IMR-90 (cell line): ENCODE results near the gene NUP93. TPM values are rescaled to one million over a fixed set of nuclear protein-coding genes. Genes with fewer than 3 reads are reported as not detected.

ENCODE experiments used
- ATAC-seq: fragments of 200-7000 bp; cut with Tn5 transposase; 2 replicates; pipeline ENCODE4 v1.9.1; 2020; ENCODE audit warnings: low read depth, mild to moderate bottlenecking, moderate library complexity
- BruUV-seq: library from RNA; stranded (reverse); fragments of 400-500 nt; replicated peaks from 2 replicates; lab custom pipeline; 2021; lab: Mats Ljungman, UMichigan
- CTCF ChIA-PET: fragments of 300-600 bp; formaldehyde crosslinking; extraction: SDS; loops from one replicate; lab custom pipeline; 2021; ENCODE audit warnings: antibody characterized with exemption; lab: Yijun Ruan, JAX
- POLR2A ChIA-PET: fragments of 300-600 bp; sonication (Branson Sonifier 250); formaldehyde crosslinking; loops from one replicate; lab custom pipeline; 2022; ENCODE audit warnings: antibody characterized with exemption; ENCODE audit not compliant: unreplicated experiment; lab: Charles Lee
- DNase-seq: peaks from one replicate; pipeline ENCODE4 v3.0.0; 2013
- H2AFZ ChIP-seq: replicated peaks from 2 replicates; pipeline ENCODE3; 2013; ENCODE audit warnings: low read length, mild to moderate bottlenecking; ENCODE audit not compliant: poor library complexity
- H2AK5ac ChIP-seq: 2 replicates; pipeline ENCODE4 v1.6.1; 2013; ENCODE audit warnings: low read depth, low read length, inconsistent platforms
- H2AK9ac ChIP-seq: replicated peaks from 2 replicates; pipeline ENCODE3; 2013; ENCODE audit warnings: mild to moderate bottlenecking, low read depth, low read length, moderate library complexity; ENCODE audit not compliant: poor library complexity
- H2BK120ac ChIP-seq: 2 replicates; pipeline ENCODE4 v1.6.1; 2013; ENCODE audit warnings: low read depth, low read length, inconsistent platforms
- H2BK15ac ChIP-seq: 3 replicates; pipeline ENCODE4 v1.6.1; 2013; ENCODE audit warnings: low read depth, low read length, inconsistent platforms
- H2BK20ac ChIP-seq: 2 replicates; pipeline ENCODE4 v1.6.1; 2013; ENCODE audit warnings: low read depth, mild to moderate bottlenecking, inconsistent platforms, low read length, moderate library complexity
- H2BK5ac ChIP-seq: 2 replicates; pipeline ENCODE4 v1.6.1; 2013; ENCODE audit warnings: mild to moderate bottlenecking, low read depth, low read length, inconsistent platforms; ENCODE audit not compliant: poor library complexity, severe bottlenecking
- H3K14ac ChIP-seq: replicated peaks from 2 replicates; pipeline ENCODE4 v1.6.1; 2013; ENCODE audit warnings: low read depth, low read length, inconsistent platforms
- H3K18ac ChIP-seq: 2 replicates; pipeline ENCODE4 v1.6.1; 2013; ENCODE audit warnings: low read depth, low read length, control low read depth
- H3K23ac ChIP-seq: 2 replicates; pipeline ENCODE4 v1.6.1; 2013; ENCODE audit warnings: low read depth, low read length, inconsistent platforms
- H3K27ac ChIP-seq: 2 replicates; pipeline ENCODE4 v1.5.1; 2013; ENCODE audit warnings: mild to moderate bottlenecking, control low read depth, low read length; ENCODE audit not compliant: insufficient read depth
- H3K27me3 ChIP-seq: 2 replicates; pipeline ENCODE4 v1.6.1; 2013; ENCODE audit warnings: low read length; ENCODE audit not compliant: control insufficient read depth, insufficient read depth
- H3K36me3 ChIP-seq: 2 replicates; pipeline ENCODE4 v1.6.1; 2013; ENCODE audit warnings: low read length, mixed read lengths; ENCODE audit not compliant: control insufficient read depth, insufficient read depth
- H3K4ac ChIP-seq: 2 replicates; pipeline ENCODE4 v1.6.1; 2013; ENCODE audit warnings: low read depth, low read length, inconsistent platforms
- H3K4me1 ChIP-seq: 2 replicates; pipeline ENCODE4 v1.6.1; 2013; ENCODE audit warnings: low read length, mixed read lengths; ENCODE audit not compliant: control insufficient read depth, insufficient read depth
- H3K4me2 ChIP-seq: 2 replicates; pipeline ENCODE4 v1.6.1; 2013; ENCODE audit warnings: low read depth, mild to moderate bottlenecking, control low read depth, low read length, moderate library complexity
- H3K4me3 ChIP-seq: 2 replicates; pipeline ENCODE4 v1.5.1; 2013; ENCODE audit warnings: low read depth, mild to moderate bottlenecking, control low read depth, low read length, moderate library complexity; ENCODE audit not compliant: insufficient read depth
- H3K56ac ChIP-seq: 2 replicates; pipeline ENCODE4 v1.6.1; 2013; ENCODE audit warnings: low read length, inconsistent platforms; ENCODE audit not compliant: insufficient read depth; ENCODE audit errors: extremely low read depth
- H3K79me1 ChIP-seq, 2 experiments: 2 replicates each; pipeline ENCODE4 v1.6.1; 2013; ENCODE audit warnings: low read length in 2 of 2, inconsistent platforms in 1 of 2, low read depth in 1 of 2
- H3K9ac ChIP-seq: 2 replicates; pipeline ENCODE4 v1.6.1; 2013; ENCODE audit warnings: low read depth, low read length, control low read depth
- H3K9me1 ChIP-seq: 2 replicates; pipeline ENCODE4 v1.6.1; 2013; ENCODE audit warnings: low read length, inconsistent platforms; ENCODE audit not compliant: insufficient read depth
- H3K9me3 ChIP-seq: 2 replicates; pipeline ENCODE4 v1.6.1; 2013; ENCODE audit warnings: low read length; ENCODE audit not compliant: control insufficient read depth, insufficient read depth
- H4K20me1 ChIP-seq: 2 replicates; pipeline ENCODE4 v1.6.1; 2013; ENCODE audit warnings: low read length, inconsistent platforms; ENCODE audit not compliant: insufficient read depth
- H4K5ac ChIP-seq: 2 replicates; pipeline ENCODE4 v1.6.1; 2013; ENCODE audit warnings: mild to moderate bottlenecking, low read depth, low read length, control low read depth
- H4K8ac ChIP-seq, 2 experiments: 2 replicates each; pipeline ENCODE4 v1.6.1; 2013; ENCODE audit warnings: low read depth in 2 of 2, low read length in 2 of 2, control low read depth in 1 of 2, inconsistent platforms in 1 of 2
- H4K91ac ChIP-seq: 2 replicates; pipeline ENCODE4 v1.6.1; 2013; ENCODE audit warnings: low read depth, low read length, inconsistent platforms; ENCODE audit not compliant: insufficient read depth
- BHLHE40 ChIP-seq: fragments of 150-350 bp; IDR thresholded peaks from 2 replicates; pipeline ENCODE4 v1.6.1; 2016; ENCODE audit warnings: mild to moderate bottlenecking, low read depth, low read length
- CEBPB ChIP-seq: IDR thresholded peaks from 2 replicates; pipeline ENCODE4 v1.6.1; 2012; ENCODE audit warnings: low read depth, low read length, improper control_type of control experiment
- CHD1 ChIP-seq: IDR thresholded peaks from 2 replicates; pipeline ENCODE4 v1.6.1; 2012; ENCODE audit warnings: low read depth, low read length, improper control_type of control experiment
- ELK1 ChIP-seq: fragments of 150-350 bp; IDR thresholded peaks from 2 replicates; pipeline ENCODE4 v1.6.1; 2016; ENCODE audit warnings: low read depth, mild to moderate bottlenecking, low read length, moderate library complexity, borderline replicate concordance
- FOS ChIP-seq: fragments of 150-350 bp; IDR thresholded peaks from 2 replicates; pipeline ENCODE4 v1.6.1; 2016; ENCODE audit warnings: low read depth, low read length
- MAFK ChIP-seq: IDR thresholded peaks from 2 replicates; pipeline ENCODE4 v1.6.1; 2012; ENCODE audit warnings: low read depth, low read length, improper control_type of control experiment
- MAZ ChIP-seq: IDR thresholded peaks from 2 replicates; pipeline ENCODE4 v1.6.1; 2012; ENCODE audit warnings: low read depth, mild to moderate bottlenecking, low read length, improper control_type of control experiment, moderate library complexity, borderline replicate concordance
- MXI1 ChIP-seq: IDR thresholded peaks from 2 replicates; pipeline ENCODE4 v1.6.1; 2012; ENCODE audit warnings: low read depth, mild to moderate bottlenecking, low read length, moderate library complexity, borderline replicate concordance
- RAD21 ChIP-seq: IDR thresholded peaks from 2 replicates; pipeline ENCODE4 v1.6.1; 2012; ENCODE audit warnings: low read length, improper control_type of control experiment
- RCOR1 ChIP-seq: IDR thresholded peaks from 2 replicates; pipeline ENCODE4 v1.6.1; 2012; ENCODE audit warnings: mild to moderate bottlenecking, low read length, improper control_type of control experiment; ENCODE audit not compliant: insufficient replicate concordance
- RFX5 ChIP-seq: IDR thresholded peaks from 2 replicates; pipeline ENCODE4 v1.8.0; 2012; ENCODE audit warnings: low read depth, mild to moderate bottlenecking, low read length, moderate library complexity
- SMC3 ChIP-seq: fragments of 150-350 bp; IDR thresholded peaks from 2 replicates; pipeline ENCODE4 v1.6.1; 2016; ENCODE audit warnings: low read depth, mild to moderate bottlenecking, antibody characterized with exemption, low read length, moderate library complexity
- USF2 ChIP-seq: fragments of 150-350 bp; IDR thresholded peaks from 2 replicates; pipeline ENCODE4 v1.6.1; 2017; ENCODE audit warnings: mild to moderate bottlenecking, antibody characterized with exemption, low read length, low read depth
- WGBS, 2 experiments: methylation state at CpG; one replicate each; pipeline versions ENCODE4 v1.1.5 to v1.1.7; 2013; ENCODE audit warnings: missing lambda C conversion rate in 2 of 2; ENCODE audit not compliant: insufficient read length in 1 of 2; ENCODE audit errors: extremely low coverage in 2 of 2; 5-methylcytosine and 5-hydroxymethylcytosine counted together
- dilution Hi-C: fragments of 300-500 bp; cut with HindIII; formaldehyde crosslinking; loops from one replicate; pipeline ENCODE4 v1.14.3; 2018; ENCODE audit warnings: low sequenced_read_pairs; ENCODE audit not compliant: unreplicated experiment
- in situ Hi-C: fragments of 300-500 bp; cut with MboI; formaldehyde crosslinking; loops from 3 replicates; pipeline ENCODE4 v1.14.3; 2019; ENCODE audit warnings: low sequenced_read_pairs, inconsistent platforms, mixed read lengths
- intact Hi-C: fragments of 100-400 bp; cut with micrococcal nuclease; formaldehyde crosslinking; loops from 2 replicates; pipeline ENCODE4 v1.10.0; 2022
- polyA plus RNA-seq, 3 experiments: library from polyadenylated mRNA; depleted of rRNA; stranded (reverse); fragments of >200 nt; gene quantifications; 2 replicates each; pipeline ENCODE4 v1.2.3, GENCODE V29; 2012; ENCODE audit warnings: low replicate concordance in 1 of 3
- total RNA-seq: library from RNA; depleted of rRNA; stranded (reverse); fragments of >200 nt; gene quantifications from 2 replicates; pipeline ENCODE4 v1.2.3, GENCODE V29; 2012

The NUP93 gene
- total and polyA plus RNA-seq, 2 of the 4 experiments (the other 2 are of a cell fraction): 54.6 to 72.6 TPM

- in situ Hi-C loops (loop anchor here (5.0 to 25.0 kb wide), 2 partner anchors 124 to 764 kb away; no protein-coding TSS in a partner anchor), dilution Hi-C loops (no loop called here)
- ATAC-seq: no peak
Observed at GRCh38 chr16:56701534-56701933, 28.4 kb upstream of the NUP93 start.

More at GRCh38 chr16:56701534-56701933, 28.4 kb upstream of the NUP93 start:
- intact Hi-C loops: loop anchor here (5.0 kb wide), 2 partner anchors 249 to 759 kb away; partner anchors contain the start of genes NUDT21 and OGFOD1
- Histone ChIP-seq H3K23ac (no peak overlapping the region), H4K5ac (0 out of 2 replicates have a peak overlapping the region, but pooled peaks have one; percentile 17), H3K14ac (no peak overlapping the region), H3K4me3 (no peak overlapping the region), H4K91ac (peak overlapping the region; percentile 49), H2AK5ac (peak overlapping the region; percentile 48; the same call in 1 of the 2 replicates), H3K56ac (no peak overlapping the region), H4K20me1 (no peaks in the 10 kb centered on the region), H3K4me1 (no peaks in the 10 kb centered on the region), H3K9me1 (no peaks in the 10 kb centered on the region; the same call in 1 of the 2 replicates), H3K9ac (no peak overlapping the region), H2BK15ac (0 out of 3 replicates have a peak overlapping the region, but pooled peaks have one; percentile 15), H2BK120ac (peak overlapping the region; percentile 11; the same call in 1 of the 2 replicates), H3K79me1 (no peaks in the 10 kb centered on the region), H4K8ac (peak overlapping the region in 1 of 2 experiments; percentile 53; a peak in 1 of 4 replicates), H3K36me3 (no peaks in the 10 kb centered on the region), H3K9me3 (peaks cover 5% of the 10 kb centered on the region), H3K27ac (no peak overlapping the region), H2AFZ (peak overlapping the region; percentile 69), H3K18ac (no peak overlapping the region), H3K27me3 (peaks cover 2% of the 10 kb centered on the region; the same call in 1 of the 2 replicates), H2BK20ac (peak overlapping the region; percentile 48; the same call in 1 of the 2 replicates), H3K4ac (peak overlapping the region; percentile 45; the same call in 1 of the 2 replicates), H2BK5ac (no peak overlapping the region), H2AK9ac (no peak overlapping the region), H3K4me2 (no peak overlapping the region)
- CTCF ChIA-PET: interaction anchor here (0.6 to 2.1 kb wide), 22 partner anchors 17 to 369 kb away, joined by 3 to 13 read pairs (median 4); partner anchors contain the start of gene MT2A
- no TSS peak for BruUV-seq
- no CpG with 5 or more reads among the region's 7 CpGs for WGBS, 2 experiments
- TF ChIP-seq ELK1: no peak
- no peak for TF ChIP-seq CHD1
- no peak for TF ChIP-seq CEBPB
- no peak for TF ChIP-seq FOS
- no peak for TF ChIP-seq USF2
- no peak for TF ChIP-seq MXI1
- no peak for TF ChIP-seq MAFK
- TF ChIP-seq RCOR1: no peak
- no peak for TF ChIP-seq RFX5
- no peak for TF ChIP-seq BHLHE40
- TF ChIP-seq SMC3: no peak
- TF ChIP-seq MAZ: no peak
- no peak for TF ChIP-seq RAD21
- POLR2A ChIA-PET: no interaction called here
- no peak for DNase-seq
